ENCODE results near the gene STAB2.

The STAB2 gene

GRCh38 chr12:103698752-103699560 lies 111.9 kb downstream of the STAB2 start:
- peak; percentile 20 to 26 for DNase-seq

- DNase-seq, result no peak
Observed at GRCh38 chr12:103705098-103705497, 118.0 kb downstream of the STAB2 start.

- DNase-seq, result no peak
Observed at GRCh38 chr12:103705927-103706326, 118.9 kb downstream of the STAB2 start.

- no peak for DNase-seq
Observed at GRCh38 chr12:103707446-103707845, 120.4 kb downstream of the STAB2 start.

- no peak for DNase-seq
Observed at GRCh38 chr12:103710544-103710943, 123.5 kb downstream of the STAB2 start.

- DNase-seq, result no peak
Observed at GRCh38 chr12:103712216-103712615, 125.1 kb downstream of the STAB2 start.

GRCh38 chr12:103715494-103715893 lies 128.4 kb downstream of the STAB2 start:
- no peak for DNase-seq

- no peak for DNase-seq
Observed at GRCh38 chr12:103716517-103717196, 129.6 kb downstream of the STAB2 start.

- DNase-seq, result no peak
Observed at GRCh38 chr12:103725398-103725797, 138.3 kb downstream of the STAB2 start.

- no peak for DNase-seq
Observed at GRCh38 chr12:103727638-103728037, 140.6 kb downstream of the STAB2 start.

GRCh38 chr12:103728323-103728722 lies 141.2 kb downstream of the STAB2 start:
- DNase-seq, result no peak

- DNase-seq, result no peak
Observed at GRCh38 chr12:103729499-103729898, 142.4 kb downstream of the STAB2 start.

- DNase-seq, result no peak
Observed at GRCh38 chr12:103731539-103731938, 144.5 kb downstream of the STAB2 start.

- no peak for DNase-seq
Observed at GRCh38 chr12:103734863-103735262, 147.8 kb downstream of the STAB2 start.

GRCh38 chr12:103735291-103735690 lies 148.2 kb downstream of the STAB2 start:
- no peak for DNase-seq

GRCh38 chr12:103736572-103736971 lies 149.5 kb downstream of the STAB2 start:
- no peak for DNase-seq

GRCh38 chr12:103737881-103738280 lies 150.8 kb downstream of the STAB2 start:
- DNase-seq, result no peak

GRCh38 chr12:103742349-103742932 lies 155.4 kb downstream of the STAB2 start:
- DNase-seq, result no peak

- no peak for DNase-seq
Observed at GRCh38 chr12:103743788-103744187, 156.7 kb downstream of the STAB2 start.

- DNase-seq, result no peak
Observed at GRCh38 chr12:103745962-103746361, 158.9 kb downstream of the STAB2 start.

GRCh38 chr12:103748002-103748401 lies 160.9 kb downstream of the STAB2 start:
- DNase-seq, result no peak

GRCh38 chr12:103748875-103749274 lies 161.8 kb downstream of the STAB2 start:
- no peak for DNase-seq

- DNase-seq, result no peak
Observed at GRCh38 chr12:103751171-103751570, 164.1 kb downstream of the STAB2 start.

- no peak for DNase-seq
Observed at GRCh38 chr12:103751600-103751999, 164.5 kb downstream of the STAB2 start.
